Body of pancreas (tissue), 4 donors: ENCODE measurements around the gene PALLD.

Source experiments
- POLR2A ChIP-seq, 3 donors: fragments of 450-650 bp; IDR thresholded peaks; one replicate each; pipeline ENCODE4 v1.6.1; 2016; ENCODE audit warnings: antibody characterized with exemption in 3 of 3, mild to moderate bottlenecking in 2 of 3
- TF ChIP-seq, protein P1 (sequence below), 7 experiments: fragments of 450-650 bp in 4 of 7; fragments of 200-600 bp in 3 of 7; sonication (generic) in 3 of 7; IDR thresholded peaks; one replicate each; pipeline ENCODE4 v1.5.1; 2016 to 2019; ENCODE audit warnings: antibody characterized with exemption in 7 of 7

DNA sequence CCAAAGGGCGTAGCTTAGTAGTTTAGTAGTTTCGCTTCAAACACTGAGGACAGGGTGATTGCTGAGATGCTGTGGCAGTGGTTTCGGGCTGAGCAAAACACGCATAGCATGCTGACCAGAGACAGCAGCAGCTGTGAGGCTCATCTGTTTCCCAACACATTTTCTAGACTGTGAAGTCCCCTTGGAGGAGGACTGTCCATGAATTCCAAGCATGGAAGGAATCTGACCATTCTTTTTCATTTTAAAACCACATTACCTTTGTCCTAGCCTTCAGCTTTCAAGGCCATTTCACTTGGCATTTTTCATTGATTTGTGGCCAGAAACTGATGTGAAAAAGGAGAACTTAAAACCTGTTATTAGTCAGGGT lies 240.9 kb downstream of the PALLD start:
- no peak for TF ChIP-seq POLR2A (IDR thresholded peaks at IDR 0.05)
- TF ChIP-seq, protein P1, sequence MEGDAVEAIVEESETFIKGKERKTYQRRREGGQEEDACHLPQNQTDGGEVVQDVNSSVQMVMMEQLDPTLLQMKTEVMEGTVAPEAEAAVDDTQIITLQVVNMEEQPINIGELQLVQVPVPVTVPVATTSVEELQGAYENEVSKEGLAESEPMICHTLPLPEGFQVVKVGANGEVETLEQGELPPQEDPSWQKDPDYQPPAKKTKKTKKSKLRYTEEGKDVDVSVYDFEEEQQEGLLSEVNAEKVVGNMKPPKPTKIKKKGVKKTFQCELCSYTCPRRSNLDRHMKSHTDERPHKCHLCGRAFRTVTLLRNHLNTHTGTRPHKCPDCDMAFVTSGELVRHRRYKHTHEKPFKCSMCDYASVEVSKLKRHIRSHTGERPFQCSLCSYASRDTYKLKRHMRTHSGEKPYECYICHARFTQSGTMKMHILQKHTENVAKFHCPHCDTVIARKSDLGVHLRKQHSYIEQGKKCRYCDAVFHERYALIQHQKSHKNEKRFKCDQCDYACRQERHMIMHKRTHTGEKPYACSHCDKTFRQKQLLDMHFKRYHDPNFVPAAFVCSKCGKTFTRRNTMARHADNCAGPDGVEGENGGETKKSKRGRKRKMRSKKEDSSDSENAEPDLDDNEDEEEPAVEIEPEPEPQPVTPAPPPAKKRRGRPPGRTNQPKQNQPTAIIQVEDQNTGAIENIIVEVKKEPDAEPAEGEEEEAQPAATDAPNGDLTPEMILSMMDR (IDR thresholded peaks at IDR 0.05): no peak
